Stimulated activated CD4-positive, alpha-beta T cell treated with anti-CD3 and anti-CD28 coated beads, Interleukin-2, amount 100 ng/mL, for 4 hours (primary cell): ENCODE data around the gene SIX2.
A peak's percentile ranks its signal among the peaks of the same experiment; 100 is the strongest.

Experiments
- DNase-seq: peaks from one replicate; pipeline ENCODE4 v3.0.0-alpha.2; 2020; ENCODE audit warnings: low read depth

SIX2 gene

DNA sequence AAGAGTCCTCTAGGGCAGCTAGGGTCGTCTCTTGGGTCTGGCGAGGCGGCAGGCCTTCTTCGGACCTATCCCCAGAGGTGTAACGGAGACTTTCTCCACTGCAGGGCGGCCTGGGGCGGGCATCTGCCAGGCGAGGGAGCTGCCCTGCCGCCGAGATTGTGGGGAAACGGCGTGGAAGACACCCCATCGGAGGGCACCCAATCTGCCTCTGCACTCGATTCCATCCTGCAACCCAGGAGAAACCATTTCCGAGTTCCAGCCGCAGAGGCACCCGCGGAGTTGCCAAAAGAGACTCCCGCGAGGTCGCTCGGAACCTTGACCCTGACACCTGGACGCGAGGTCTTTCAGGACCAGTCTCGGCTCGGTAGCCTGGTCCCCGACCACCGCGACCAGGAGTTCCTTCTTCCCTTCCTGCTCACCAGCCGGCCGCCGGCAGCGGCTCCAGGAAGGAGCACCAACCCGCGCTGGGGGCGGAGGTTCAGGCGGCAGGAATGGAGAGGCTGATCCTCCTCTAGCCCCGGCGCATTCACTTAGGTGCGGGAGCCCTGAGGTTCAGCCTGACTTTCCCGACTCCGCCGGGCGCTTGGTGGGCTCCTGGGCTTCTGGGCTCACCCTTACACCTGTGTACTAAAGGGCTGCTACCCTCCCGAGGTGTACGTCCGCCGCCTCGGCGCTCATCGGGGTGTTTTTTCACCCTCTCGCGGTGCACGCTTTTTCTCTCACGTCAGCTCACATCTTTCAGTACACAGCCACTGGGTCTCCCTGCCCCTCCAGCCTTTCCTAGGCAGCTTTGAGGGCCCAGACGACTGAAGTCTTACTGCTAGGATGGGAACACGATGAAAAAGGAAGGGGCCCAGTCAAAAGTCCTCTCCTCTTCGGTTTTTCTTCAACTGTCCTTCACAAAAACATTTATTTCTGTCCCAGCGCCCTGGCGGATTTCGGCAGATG is 8.1 kb downstream of the SIX2 start:
- DNase-seq: no peak

DNA sequence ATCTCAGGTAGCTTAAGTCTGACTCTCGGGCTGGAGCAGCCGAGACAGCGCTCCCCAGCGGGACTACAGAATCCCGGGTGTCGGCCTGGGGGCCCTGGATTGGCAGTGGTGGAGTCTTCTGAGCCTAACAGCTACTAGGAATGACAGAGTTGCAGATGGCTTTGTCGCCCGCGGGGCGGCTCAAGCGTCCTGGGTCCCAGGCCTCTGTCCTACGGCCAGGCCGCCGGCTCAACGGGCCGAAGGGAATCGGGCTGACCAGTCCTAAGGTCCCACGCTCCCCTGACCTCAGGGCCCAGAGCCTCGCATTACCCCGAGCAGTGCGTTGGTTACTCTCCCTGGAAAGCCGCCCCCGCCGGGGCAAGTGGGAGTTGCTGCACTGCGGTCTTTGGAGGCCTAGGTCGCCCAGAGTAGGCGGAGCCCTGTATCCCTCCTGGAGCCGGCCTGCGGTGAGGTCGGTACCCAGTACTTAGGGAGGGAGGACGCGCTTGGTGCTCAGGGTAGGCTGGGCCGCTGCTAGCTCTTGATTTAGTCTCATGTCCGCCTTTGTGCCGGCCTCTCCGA is 8.8 kb downstream of the SIX2 start:
- DNase-seq: no peak

GRCh38 chr2:44999540-44999939 is 9.7 kb downstream of the SIX2 start:
- DNase-seq: no peak

DNA sequence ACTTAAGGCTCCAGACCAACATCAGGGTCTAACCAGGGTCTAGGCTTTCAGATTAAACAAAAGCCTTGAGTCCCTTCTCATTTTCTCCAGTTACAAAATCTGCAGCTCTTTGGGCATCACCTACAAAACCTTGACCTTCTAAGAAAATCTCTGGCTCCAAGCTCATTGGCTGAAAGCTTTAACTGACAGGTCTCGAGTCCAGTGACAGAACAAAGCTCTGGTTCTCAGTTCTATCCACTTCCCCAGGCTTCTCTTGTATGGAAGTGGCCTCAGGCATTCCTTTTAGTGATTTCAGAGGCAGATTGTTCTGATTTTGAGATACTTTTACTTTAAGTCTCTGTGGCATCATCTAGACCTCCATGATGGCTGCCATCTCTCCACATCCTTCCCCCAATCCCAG is 11.3 kb downstream of the SIX2 start:
- no peak for DNase-seq

DNA sequence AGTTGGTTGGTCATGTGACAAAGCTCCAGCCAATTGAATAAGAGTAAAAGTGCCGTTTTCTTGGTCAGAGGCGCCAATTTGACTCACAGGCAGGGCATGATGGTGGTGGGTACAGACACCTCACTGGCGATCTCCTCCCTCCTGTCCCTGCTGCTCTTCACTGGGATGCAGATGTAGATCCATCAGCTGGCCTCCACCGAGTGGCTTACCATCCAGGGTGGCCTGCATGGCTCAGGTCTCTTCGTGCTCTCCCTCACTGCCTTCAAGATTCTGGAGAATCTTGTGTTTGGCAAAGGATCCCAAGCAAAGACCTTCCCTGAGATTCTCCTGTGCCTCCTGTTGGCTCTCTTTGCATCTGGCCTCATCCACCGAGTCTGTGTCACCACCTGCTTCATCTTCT is 12.9 kb downstream of the SIX2 start:
- DNase-seq: no peak

DNA sequence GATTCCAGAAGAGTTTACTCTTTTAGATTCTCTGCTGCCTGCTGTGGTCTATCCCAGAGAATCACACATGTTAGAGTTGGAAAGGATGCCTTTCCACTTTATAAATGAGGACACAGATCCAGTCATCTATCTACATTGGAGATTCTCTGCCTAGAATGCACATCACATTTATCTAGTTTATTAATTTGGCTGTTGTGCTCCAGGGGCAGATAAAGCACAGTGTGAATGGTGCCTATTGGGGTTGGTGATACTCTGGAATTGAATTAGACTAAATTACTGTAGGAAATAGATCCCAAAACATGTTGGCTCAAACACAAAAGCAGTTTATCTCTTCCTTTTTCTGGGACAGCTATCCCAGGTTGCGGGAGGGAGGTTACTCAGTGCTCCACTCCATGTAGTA is 14.9 kb downstream of the SIX2 start:
- DNase-seq: no peak

DNA sequence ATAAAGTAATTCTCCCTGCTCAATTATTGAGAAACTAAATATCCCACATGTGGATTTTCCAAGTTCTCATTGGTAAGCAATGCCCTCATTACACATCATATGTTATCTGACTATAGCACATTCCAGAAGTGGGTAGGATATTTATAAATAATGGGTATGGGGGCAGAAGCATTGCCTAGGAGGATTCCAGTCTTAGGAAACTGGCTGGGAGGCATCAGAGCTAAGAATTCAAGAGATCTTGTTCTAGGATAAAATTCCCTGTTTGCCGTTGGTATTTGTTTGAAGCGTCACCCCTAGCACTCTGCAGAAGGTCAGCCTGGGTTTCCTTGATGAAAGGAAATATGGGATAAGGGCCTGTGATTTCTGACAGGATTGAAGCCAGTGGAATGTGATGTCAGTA is 20.1 kb downstream of the SIX2 start:
- no peak for DNase-seq

DNA sequence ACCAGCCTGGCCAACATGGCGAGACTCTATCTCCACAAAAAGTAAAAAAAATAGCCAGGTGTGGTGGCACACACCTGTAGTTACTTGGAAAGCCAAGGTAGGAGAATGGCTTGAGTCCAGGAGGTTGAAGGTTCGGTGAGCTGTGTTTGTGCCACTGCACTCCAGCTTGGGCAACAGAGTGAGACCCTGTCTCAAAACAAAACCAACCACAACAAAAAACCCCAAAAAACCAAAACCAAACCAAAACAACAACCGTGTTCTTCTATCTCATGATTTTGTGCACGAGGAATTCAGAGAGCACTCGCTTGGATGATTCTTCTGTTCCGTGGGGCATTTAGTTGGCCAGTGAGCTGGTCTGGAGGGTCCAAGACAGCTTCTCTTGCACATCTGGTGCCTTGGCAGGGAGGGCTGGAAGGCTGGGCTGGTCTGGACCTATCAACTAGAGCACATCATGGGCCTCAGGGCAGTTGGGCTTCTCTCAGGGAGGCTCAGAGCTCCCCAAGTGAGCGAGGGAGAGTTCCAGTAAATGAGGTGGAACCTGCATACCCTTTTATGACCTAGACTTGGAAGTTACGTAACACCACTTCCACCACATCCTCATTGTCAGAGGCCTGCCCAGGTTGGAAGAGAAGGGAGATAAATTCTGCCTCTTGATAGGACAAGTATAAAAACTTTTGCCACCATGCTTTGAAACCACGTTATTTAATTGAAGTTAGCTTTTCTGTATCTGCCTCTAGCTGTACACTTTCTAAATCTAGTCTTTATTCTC is 25.2 kb downstream of the SIX2 start:
- no peak for DNase-seq

DNA sequence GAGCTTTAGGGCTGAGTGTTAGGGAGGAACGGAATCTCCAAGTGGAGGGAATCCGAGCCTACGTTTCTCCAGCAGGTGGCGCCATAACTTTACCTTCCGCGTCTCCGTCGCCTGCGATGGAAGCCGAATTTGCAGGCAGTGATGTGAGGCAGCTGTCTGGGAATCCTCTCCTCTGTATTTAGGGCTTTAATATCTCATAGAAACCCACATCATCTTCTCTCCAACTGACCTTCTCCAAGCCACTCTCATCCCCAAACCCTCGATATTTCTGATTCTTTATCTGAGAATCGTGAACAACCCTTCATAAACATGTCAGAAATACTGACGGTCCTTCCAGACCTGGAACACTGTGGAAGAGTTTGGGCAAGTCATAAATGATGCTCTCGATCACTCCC is 27.5 kb downstream of the SIX2 start:
- peak; percentile 43 for DNase-seq

GRCh38 chr2:44980751-44981713 is 28.2 kb downstream of the SIX2 start:
- DNase-seq: no peak

DNA sequence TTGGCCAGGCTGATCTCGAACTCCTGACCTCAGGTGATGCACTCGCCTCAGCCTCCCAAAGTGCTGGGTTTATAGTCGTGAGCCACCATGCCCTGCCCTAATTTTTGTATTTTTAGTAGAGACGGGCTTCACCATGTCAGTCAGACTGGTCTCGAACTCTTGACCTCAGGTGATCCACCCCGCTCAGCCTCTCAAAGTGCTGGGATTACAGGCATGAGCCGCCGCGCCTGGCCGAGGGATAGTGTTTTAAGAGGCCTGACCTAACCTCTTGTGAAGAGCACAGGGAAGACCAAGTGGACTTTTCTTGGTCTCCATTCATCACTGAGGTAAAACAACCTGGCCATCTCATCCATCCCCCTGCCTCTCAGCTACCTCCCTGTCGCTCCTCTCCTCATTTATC is 29.7 kb downstream of the SIX2 start:
- no peak for DNase-seq

DNA sequence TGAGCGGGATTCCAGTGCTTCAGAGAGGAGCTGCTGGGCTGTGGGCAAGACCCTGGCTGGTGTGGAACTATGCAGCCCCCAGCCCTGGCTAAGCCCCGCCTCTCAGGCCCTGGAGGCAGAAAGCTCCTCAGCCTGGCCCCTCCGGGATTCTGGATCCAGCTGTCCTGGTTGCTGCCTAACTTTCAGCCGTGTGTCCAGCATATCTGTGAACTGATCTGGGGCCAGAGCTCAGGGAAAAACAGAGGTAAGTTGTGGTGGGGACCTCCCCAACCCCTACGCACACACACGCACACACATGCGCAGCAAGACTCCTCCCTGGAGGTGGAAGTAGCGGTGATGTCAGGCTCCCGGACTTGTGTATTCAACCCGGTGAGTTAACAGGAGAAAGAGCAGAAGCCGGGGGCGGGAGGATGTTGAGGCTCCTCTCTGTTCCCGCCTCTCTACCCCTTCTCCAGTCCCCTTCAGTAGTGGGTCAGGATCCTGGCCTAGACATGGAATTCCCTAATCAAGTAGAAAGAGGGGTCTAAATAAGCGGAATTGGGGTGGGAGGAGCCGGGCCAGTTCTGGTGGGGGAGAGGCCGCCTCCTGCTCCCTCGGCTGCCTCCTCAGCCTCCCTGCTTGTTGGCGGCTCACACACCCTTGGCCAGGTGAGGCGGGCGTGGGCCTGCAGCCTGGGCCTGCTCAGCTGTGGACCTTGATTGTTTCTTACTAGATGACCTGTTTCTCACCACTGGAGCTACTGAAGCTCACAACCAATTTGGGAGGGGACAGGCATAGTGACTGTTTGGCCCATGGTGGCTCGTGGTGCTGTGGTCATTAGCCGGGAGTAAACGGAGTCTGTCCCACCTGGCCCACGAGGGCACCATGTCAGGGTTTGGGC is 33.4 kb downstream of the SIX2 start:
- DNase-seq: no peak

DNA sequence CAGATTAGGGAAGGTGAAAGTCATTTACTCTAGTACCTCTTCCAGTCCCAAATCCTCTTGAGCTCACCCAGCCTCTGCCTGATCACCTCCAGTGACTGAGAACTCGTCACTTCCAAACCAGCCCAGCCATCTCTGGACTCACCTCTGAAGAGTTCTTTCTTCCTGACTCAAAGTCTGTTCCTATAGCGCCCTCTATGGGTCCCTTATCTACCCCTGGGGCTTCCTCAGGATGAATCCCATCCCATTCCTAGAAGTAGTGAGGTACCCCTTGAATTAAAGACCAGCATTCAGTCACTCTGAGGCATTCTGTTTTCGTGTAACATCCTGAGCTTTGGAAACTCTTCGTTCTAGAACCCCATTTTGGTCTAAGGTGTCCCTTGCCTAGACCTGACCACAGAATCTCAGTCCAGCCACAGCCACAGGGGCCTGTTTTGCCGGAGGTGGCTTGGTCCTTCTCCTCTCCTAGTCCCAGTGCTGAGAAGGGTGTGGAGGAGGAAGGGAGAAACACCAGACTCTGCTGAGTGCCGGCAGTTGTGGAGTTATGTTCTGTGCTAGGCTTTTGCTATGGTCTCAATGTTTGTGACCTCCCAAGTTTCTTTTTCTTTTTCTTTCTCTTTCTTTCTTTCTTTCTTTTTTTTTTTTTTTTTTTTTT is 35.1 kb downstream of the SIX2 start:
- DNase-seq: no peak

DNA sequence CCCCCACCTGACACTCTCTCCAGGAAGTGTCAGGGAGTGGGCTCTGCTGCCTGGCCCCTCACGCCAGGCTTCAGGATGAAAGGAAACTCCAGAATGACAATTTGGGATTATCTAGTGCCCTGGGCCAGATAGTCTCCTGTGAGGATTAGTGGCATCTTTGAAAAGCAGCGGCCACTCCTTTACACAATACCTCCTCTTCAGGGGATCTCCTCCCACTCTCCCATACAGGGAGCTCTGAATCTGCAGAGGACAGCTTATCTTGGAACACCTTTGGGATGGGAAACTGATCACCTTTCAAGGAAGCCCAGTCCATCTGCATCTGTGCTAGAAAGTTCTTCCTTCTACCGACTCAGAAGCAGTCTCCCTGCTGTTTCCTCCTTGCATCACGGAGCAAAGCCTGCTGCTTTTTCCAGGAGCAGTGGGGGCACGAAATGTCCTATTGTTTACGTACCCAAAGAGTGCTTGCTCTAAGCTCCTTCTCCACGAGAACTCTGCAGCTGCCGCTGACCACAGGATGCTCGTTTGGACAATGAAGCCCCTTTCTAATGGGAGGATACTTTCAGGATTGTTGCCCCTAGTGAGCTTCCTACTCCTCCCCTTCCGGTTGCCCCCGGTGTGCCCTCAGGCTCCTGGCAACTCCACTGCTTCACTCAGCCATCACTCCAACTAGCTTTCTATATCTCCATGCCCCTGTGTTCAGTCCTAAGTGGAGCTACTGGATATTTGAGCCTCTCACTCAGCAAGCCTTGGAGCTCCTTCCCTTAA is 36.3 kb downstream of the SIX2 start:
- DNase-seq: no peak

- no peak for DNase-seq
Measured at GRCh38 chr2:44970846-44971450, 38.3 kb downstream of the SIX2 start.

- no peak for DNase-seq
Measured at GRCh38 chr2:44969936-44970335, 39.3 kb downstream of the SIX2 start.

DNA sequence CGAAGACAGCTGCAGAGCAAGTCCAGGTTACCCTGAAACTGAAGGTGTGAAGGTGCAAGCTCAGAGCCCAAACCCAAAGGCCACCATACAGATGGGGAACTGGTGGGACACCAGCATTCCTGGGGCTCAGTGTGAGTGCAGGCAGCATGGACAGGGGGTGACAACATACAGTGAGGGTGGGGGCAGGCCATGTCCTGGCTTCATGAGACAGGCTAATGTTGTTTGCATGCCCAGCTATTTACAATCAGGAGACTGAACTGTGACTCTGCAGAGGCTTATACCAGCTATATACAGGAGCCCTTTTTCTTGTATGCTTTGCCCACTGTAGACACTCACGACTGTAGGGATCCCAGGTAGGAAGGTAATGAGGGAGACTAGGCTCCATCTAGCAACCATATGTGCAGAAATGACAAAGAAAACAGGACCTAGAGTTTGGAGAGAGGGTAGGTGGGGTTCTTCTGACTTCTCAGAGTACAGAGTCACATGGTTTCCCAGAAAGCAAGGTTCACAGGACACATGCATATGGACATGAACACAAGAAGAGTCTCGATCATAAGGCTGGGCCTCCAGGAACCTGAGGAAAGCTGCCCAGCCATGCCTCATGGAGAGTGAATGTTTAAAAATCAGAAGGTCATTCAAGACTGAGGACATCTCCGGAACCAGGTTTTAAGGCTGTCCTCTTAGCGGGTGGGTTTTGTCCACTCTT is 41.4 kb downstream of the SIX2 start:
- DNase-seq: no peak

DNA sequence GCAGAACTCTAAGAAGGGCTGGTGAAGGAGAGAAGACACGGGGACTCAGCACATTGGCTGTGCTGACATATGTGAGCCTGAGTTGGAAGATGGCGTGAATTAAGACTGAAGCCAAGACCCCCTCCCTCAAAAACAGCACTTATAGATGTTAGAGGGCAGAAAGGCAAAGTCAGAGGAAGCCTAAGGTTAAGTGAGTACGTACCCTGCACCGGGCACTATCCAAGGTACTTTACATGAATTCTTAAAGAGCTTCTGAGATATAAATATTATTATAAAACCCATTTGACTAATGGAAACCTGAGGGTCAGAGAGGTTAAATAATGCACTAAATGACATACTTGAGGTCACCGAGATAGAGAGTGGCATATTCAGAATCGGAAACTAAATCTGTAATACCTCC is 42.2 kb downstream of the SIX2 start:
- DNase-seq: no peak
